CD4-positive, alpha-beta T cell treated with Interleukin-4 for 4 hours (primary cell): ENCODE results near the gene EPB41L4B.

ENCODE experiments used
- DNase-seq: peaks from one replicate; pipeline ENCODE4 v3.0.0-alpha.2; 2020

The EPB41L4B gene

GRCh38 chr9:109319626-109320241 is 1.1 kb downstream of the EPB41L4B start:
- no peak for DNase-seq

- DNase-seq: no peak
These were observed 1.7 kb downstream of the EPB41L4B start for GRCh38 chr9:109319017-109319625.

GRCh38 chr9:109317979-109318741 is 2.7 kb downstream of the EPB41L4B start:
- DNase-seq: no peak

- DNase-seq: no peak
These were observed 3.4 kb downstream of the EPB41L4B start for GRCh38 chr9:109317311-109317978.

GRCh38 chr9:109316207-109316640 is 4.6 kb downstream of the EPB41L4B start:
- DNase-seq: no peak

- DNase-seq: no peak
These were observed 5.2 kb downstream of the EPB41L4B start for GRCh38 chr9:109315480-109316206.

GRCh38 chr9:109314011-109314531 is 6.8 kb downstream of the EPB41L4B start:
- no peak for DNase-seq

GRCh38 chr9:109313351-109313750 is 7.5 kb downstream of the EPB41L4B start:
- DNase-seq: no peak

GRCh38 chr9:109312783-109313182 is 8.1 kb downstream of the EPB41L4B start:
- DNase-seq: no peak

- no peak for DNase-seq
These were observed 9.1 kb downstream of the EPB41L4B start for GRCh38 chr9:109311731-109312130.

GRCh38 chr9:109311286-109311685 is 9.6 kb downstream of the EPB41L4B start:
- no peak for DNase-seq

- DNase-seq: no peak
These were observed 10.4 kb downstream of the EPB41L4B start for GRCh38 chr9:109310486-109310901.

GRCh38 chr9:109309282-109309681 is 11.6 kb downstream of the EPB41L4B start:
- DNase-seq: no peak

- DNase-seq: no peak
These were observed 13.2 kb downstream of the EPB41L4B start for GRCh38 chr9:109307380-109308240.

GRCh38 chr9:109305801-109306200 is 15.1 kb downstream of the EPB41L4B start:
- no peak for DNase-seq

GRCh38 chr9:109304347-109304746 is 16.5 kb downstream of the EPB41L4B start:
- no peak for DNase-seq

GRCh38 chr9:109303900-109304299 is 17.0 kb downstream of the EPB41L4B start:
- DNase-seq: no peak

GRCh38 chr9:109302606-109303005 is 18.3 kb downstream of the EPB41L4B start:
- DNase-seq: no peak

GRCh38 chr9:109301012-109301411 is 19.8 kb downstream of the EPB41L4B start:
- no peak for DNase-seq

GRCh38 chr9:109299891-109300290 is 21.0 kb downstream of the EPB41L4B start:
- no peak for DNase-seq

- DNase-seq: no peak
These were observed 23.0 kb downstream of the EPB41L4B start for GRCh38 chr9:109297899-109298298.
